GM21619 (cell line): ENCODE data around the gene HAUS7.

Experiments used
- ATAC-seq: cut with Tn5 transposase; IDR thresholded peaks from one replicate; pipeline ENCODE4 v1.9.1; 2021; ENCODE audit not compliant: unreplicated experiment

Gene HAUS7

GRCh38 chrX:153457136-153457825 is 13.1 kb downstream of the HAUS7 start:
- no peak for ATAC-seq

GRCh38 chrX:153456704-153457103 is 13.7 kb downstream of the HAUS7 start:
- ATAC-seq, result no peak

GRCh38 chrX:153456161-153456560 is 14.2 kb downstream of the HAUS7 start:
- ATAC-seq, result no peak

- no peak for ATAC-seq
Measured at GRCh38 chrX:153455571-153455970, 14.8 kb downstream of the HAUS7 start.

- ATAC-seq, result no peak
Measured at GRCh38 chrX:153454901-153455550, 15.3 kb downstream of the HAUS7 start.

- ATAC-seq, result no peak
Measured at GRCh38 chrX:153450949-153451277, 19.5 kb downstream of the HAUS7 start.

GRCh38 chrX:153450114-153450948 is 20.0 kb downstream of the HAUS7 start:
- ATAC-seq, result no peak

- ATAC-seq, result no peak
Measured at GRCh38 chrX:153449368-153450113, 20.8 kb downstream of the HAUS7 start.

- ATAC-seq, result no peak
Measured at GRCh38 chrX:153448556-153449367, 21.6 kb downstream of the HAUS7 start.

- no peak for ATAC-seq
Measured at GRCh38 chrX:153447581-153447960, 22.8 kb downstream of the HAUS7 start.

- ATAC-seq, result no peak
Measured at GRCh38 chrX:153446950-153447580, 23.3 kb downstream of the HAUS7 start.

GRCh38 chrX:153446636-153446936 is 23.8 kb downstream of the HAUS7 start:
- ATAC-seq, result no peak

GRCh38 chrX:153445856-153446635 is 24.3 kb downstream of the HAUS7 start, which contains the start of gene TREX2:
Gene TREX2, minus strand, starts transcription at chrX:153446056. Its CDS starts 626 bp downstream, at chrX:153445430.
- no peak for ATAC-seq

- ATAC-seq, result no peak
Measured at GRCh38 chrX:153445106-153445855, 25.1 kb downstream of the HAUS7 start.

GRCh38 chrX:153444333-153445011 is 25.9 kb downstream of the HAUS7 start:
- no peak for ATAC-seq

- ATAC-seq, result no peak
Measured at GRCh38 chrX:153443476-153444332, 26.7 kb downstream of the HAUS7 start.

GRCh38 chrX:153442463-153442862 is 27.9 kb downstream of the HAUS7 start:
- ATAC-seq, result no peak
